22Rv1 (cell line): ENCODE measurements around the gene CCL27.
A peak's percentile ranks its signal among the peaks of the same experiment; 100 is the strongest.

Experiments used
- ZFX ChIP-seq: fragments of 450-650 bp; IDR thresholded peaks from 2 replicates; pipeline ENCODE4 v1.6.1; 2017; ENCODE audit warnings: antibody characterized with exemption, borderline replicate concordance
- TF ChIP-seq, protein P1 (sequence below): fragments of 450-650 bp; IDR thresholded peaks from 2 replicates; pipeline ENCODE4 v1.5.1; 2017; ENCODE audit warnings: mild to moderate bottlenecking

DNA sequence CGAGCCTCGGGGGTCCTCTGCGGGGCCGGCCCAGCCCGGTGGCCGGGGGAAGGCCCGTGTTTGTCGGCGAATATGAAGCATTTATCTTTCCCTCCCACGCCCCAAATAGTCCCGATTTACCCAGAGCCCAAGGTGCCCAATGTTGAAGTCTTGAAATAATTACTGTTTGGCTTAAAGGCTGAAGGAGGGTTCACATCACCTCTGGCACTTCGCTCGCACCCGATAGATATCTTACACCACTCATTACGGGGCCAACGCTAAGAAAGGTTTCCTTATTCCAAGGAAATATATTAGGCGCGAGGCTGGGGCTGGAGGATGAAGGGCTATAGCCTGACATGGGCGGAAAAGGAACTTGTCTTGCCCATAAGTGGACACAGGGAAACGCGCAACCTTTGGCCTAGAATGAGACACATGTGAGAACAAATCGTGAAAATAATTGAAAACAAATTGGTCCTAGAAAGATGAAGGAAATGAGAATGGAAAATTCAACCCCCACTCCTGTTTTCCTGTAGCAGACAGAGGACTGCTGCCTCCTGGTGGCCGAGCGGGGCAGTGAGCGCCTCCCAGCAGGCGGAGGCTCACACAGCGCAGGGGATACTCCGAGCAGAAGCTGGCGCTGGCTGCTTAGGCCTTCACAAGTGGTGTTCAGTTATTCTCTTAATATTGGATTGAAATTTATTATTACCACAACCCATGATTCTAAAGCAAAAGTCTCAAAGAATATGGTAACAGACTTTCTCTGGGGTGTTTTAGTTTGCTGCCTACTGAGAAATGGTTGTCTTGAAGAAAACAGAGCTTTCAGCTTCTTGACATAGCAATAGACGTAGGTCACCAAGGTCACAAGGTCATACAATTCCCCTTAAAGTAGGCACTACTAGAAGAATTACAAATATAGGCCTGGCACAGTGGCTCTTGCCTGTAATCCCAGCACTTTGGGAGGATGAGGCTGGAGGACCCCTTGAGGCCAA lies 39.6 kb upstream of the CCL27 start:
- TF ChIP-seq, protein P1, sequence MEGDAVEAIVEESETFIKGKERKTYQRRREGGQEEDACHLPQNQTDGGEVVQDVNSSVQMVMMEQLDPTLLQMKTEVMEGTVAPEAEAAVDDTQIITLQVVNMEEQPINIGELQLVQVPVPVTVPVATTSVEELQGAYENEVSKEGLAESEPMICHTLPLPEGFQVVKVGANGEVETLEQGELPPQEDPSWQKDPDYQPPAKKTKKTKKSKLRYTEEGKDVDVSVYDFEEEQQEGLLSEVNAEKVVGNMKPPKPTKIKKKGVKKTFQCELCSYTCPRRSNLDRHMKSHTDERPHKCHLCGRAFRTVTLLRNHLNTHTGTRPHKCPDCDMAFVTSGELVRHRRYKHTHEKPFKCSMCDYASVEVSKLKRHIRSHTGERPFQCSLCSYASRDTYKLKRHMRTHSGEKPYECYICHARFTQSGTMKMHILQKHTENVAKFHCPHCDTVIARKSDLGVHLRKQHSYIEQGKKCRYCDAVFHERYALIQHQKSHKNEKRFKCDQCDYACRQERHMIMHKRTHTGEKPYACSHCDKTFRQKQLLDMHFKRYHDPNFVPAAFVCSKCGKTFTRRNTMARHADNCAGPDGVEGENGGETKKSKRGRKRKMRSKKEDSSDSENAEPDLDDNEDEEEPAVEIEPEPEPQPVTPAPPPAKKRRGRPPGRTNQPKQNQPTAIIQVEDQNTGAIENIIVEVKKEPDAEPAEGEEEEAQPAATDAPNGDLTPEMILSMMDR, result peak; percentile 100
- no peak for TF ChIP-seq ZFX
